ENCODE results near the gene INHBB.

INHBB gene

GRCh38 chr2:120398051-120398995 lies 52.4 kb downstream of the INHBB start:
- TF ChIP-seq CTCF (IDR thresholded peaks at IDR 0.05) = no peak
- Histone ChIP-seq H3K27ac (no peak overlapping the region), H3K4me3 (no peak overlapping the region)
- DNase-seq (ENCODE audit: low spot score) = peak; percentile 64

- H3K4me3 ChIP-seq = no peak overlapping the region
- H3K27ac ChIP-seq = no peak overlapping the region
- DNase-seq (ENCODE audit: low spot score) = no peak
- TF ChIP-seq CTCF (IDR thresholded peaks at IDR 0.05) = no peak
Measured at GRCh38 chr2:120398996-120399888, 53.3 kb downstream of the INHBB start.

GRCh38 chr2:120399889-120400240 lies 53.9 kb downstream of the INHBB start:
- TF ChIP-seq CTCF (IDR thresholded peaks at IDR 0.05) = no peak
- Histone ChIP-seq H3K4me3 (no peak overlapping the region), H3K27ac (no peak overlapping the region)
- DNase-seq (ENCODE audit: low spot score) = peak; percentile 69

GRCh38 chr2:120400551-120400950 lies 54.6 kb downstream of the INHBB start:
- DNase-seq (ENCODE audit: low spot score) = no peak
- no peak for TF ChIP-seq CTCF (IDR thresholded peaks at IDR 0.05)
- no peak overlapping the region for H3K27ac ChIP-seq
- no peak overlapping the region for H3K4me3 ChIP-seq

Data from coronary artery (tissue), 2 donors.